ENCODE results near the gene KIT. TPM values are rescaled to one million over a fixed set of nuclear protein-coding genes. Genes with fewer than 3 reads are reported as not detected.

The KIT gene
- total RNA-seq, 2 donors from 2014 or later = 2.3 to 3.4 TPM

- intact Hi-C loops (cut with DNase I) = no loop called here
- DNase-seq (no peak), ATAC-seq (no peak)
Measured at GRCh38 chr4:54730581-54730980, 72.8 kb downstream of the KIT start.

GRCh38 chr4:54731552-54731951 is 73.8 kb downstream of the KIT start:
- no peak for DNase-seq
- intact Hi-C loops (cut with DNase I) = no loop called here
- ATAC-seq = no peak

GRCh38 chr4:54731976-54732375 is 74.2 kb downstream of the KIT start:
- no peak for DNase-seq
- intact Hi-C loops (cut with DNase I) = no loop called here
- ATAC-seq = no peak

GRCh38 chr4:54737421-54737820 is 79.7 kb downstream of the KIT start:
- intact Hi-C loops (cut with DNase I) = no loop called here
- DNase-seq (no peak), ATAC-seq (no peak)

- DNase-seq (no peak), ATAC-seq (no peak)
- intact Hi-C loops (cut with DNase I) = no loop called here
Measured at GRCh38 chr4:54741202-54741601, 83.4 kb downstream of the KIT start.

- peak in 1 of 2 donors; percentile 49 for ATAC-seq
- no peak for DNase-seq
- intact Hi-C loops (cut with DNase I) = no loop called here
Measured at GRCh38 chr4:54742636-54743399, 85.1 kb downstream of the KIT start.

GRCh38 chr4:54743562-54743961 is 85.8 kb downstream of the KIT start:
- no peak for DNase-seq
- intact Hi-C loops (cut with DNase I) = no loop called here
- ATAC-seq = no peak

- intact Hi-C loops (cut with DNase I) = no loop called here
- DNase-seq (no peak), ATAC-seq (no peak)
Measured at GRCh38 chr4:54744487-54744886, 86.7 kb downstream of the KIT start.

GRCh38 chr4:54745031-54745770 is 87.4 kb downstream of the KIT start:
- DNase-seq = no peak
- no peak for ATAC-seq
- intact Hi-C loops (cut with DNase I) = no loop called here

GRCh38 chr4:54746218-54746617 is 88.5 kb downstream of the KIT start:
- DNase-seq = no peak
- intact Hi-C loops (cut with DNase I) = no loop called here
- no peak for ATAC-seq

GRCh38 chr4:54750341-54750740 is 92.6 kb downstream of the KIT start:
- DNase-seq = no peak
- intact Hi-C loops (cut with DNase I) = no loop called here
- no peak for ATAC-seq

GRCh38 chr4:54754394-54754793 is 96.6 kb downstream of the KIT start:
- DNase-seq (no peak), ATAC-seq (peak in 1 of 2 donors; percentile 73)
- intact Hi-C loops (cut with DNase I) = no loop called here

- ATAC-seq (no peak), DNase-seq (no peak)
- intact Hi-C loops (cut with DNase I) = no loop called here
Measured at GRCh38 chr4:54764476-54764875, 106.7 kb downstream of the KIT start.

GRCh38 chr4:54767376-54767775 is 109.6 kb downstream of the KIT start:
- intact Hi-C loops (cut with DNase I) = no loop called here
- ATAC-seq (no peak), DNase-seq (no peak)

- no peak for ATAC-seq
- no peak for DNase-seq
- intact Hi-C loops (cut with DNase I) = no loop called here
Measured at GRCh38 chr4:54773022-54773421, 115.3 kb downstream of the KIT start.

GRCh38 chr4:54779036-54779435 is 121.3 kb downstream of the KIT start:
- ATAC-seq = no peak
- intact Hi-C loops (cut with DNase I) = no loop called here

GRCh38 chr4:54779476-54780148 is 121.9 kb downstream of the KIT start:
- DNase-seq = no peak
- no peak for ATAC-seq
- intact Hi-C loops (cut with DNase I) = no loop called here

More at GRCh38 chr4:54779036-54779435, 121.3 kb downstream of the KIT start:
- DNase-seq = no peak

GRCh38 chr4:54780149-54780495 is 122.4 kb downstream of the KIT start:
- ATAC-seq (no peak), DNase-seq (no peak)
- intact Hi-C loops (cut with DNase I) = no loop called here

GRCh38 chr4:54781756-54782155 is 124.0 kb downstream of the KIT start:
- intact Hi-C loops (cut with DNase I) = no loop called here
- DNase-seq (peak; percentile 44), ATAC-seq (peak; percentile 39 to 42)

- ATAC-seq (peak in 1 of 2 donors; percentile 15), DNase-seq (no peak)
- intact Hi-C loops (cut with DNase I) = no loop called here
Measured at GRCh38 chr4:54783402-54784110, 125.8 kb downstream of the KIT start.
